Brain microvascular endothelial cell (primary cell): ENCODE data around the gene RBM15.

ENCODE experiments used
- DNase-seq: peaks from one replicate; pipeline ENCODE4 v3.0.0-alpha.2; 2020
- H3K27ac ChIP-seq: fragments of 250-450 bp; sonication (Bioruptor Pico); 2 replicates; pipeline ENCODE4 v1.5.1; 2020; ENCODE audit warnings: mild to moderate bottlenecking, moderate library complexity
- H3K27me3 ChIP-seq: fragments of 250-450 bp; sonication (Bioruptor Pico); replicated peaks from 2 replicates; pipeline ENCODE4 v1.5.1; 2020; ENCODE audit warnings: mild to moderate bottlenecking
- H3K36me3 ChIP-seq: fragments of 250-450 bp; sonication (Bioruptor Pico); replicated peaks from 2 replicates; pipeline ENCODE4 v1.5.1; 2020; ENCODE audit warnings: mild to moderate bottlenecking
- H3K4me3 ChIP-seq: 2 replicates; pipeline ENCODE4 v1.5.1; 2011; ENCODE audit warnings: low read depth, mild to moderate bottlenecking, control low read depth, low read length, moderate library complexity
- in situ Hi-C: cut with HindIII; loops from 2 replicates; pipeline ENCODE4 v1.10.0; 2017; ENCODE audit warnings: low sequenced_read_pairs, low pct_ligation_motif_present
- TF ChIP-seq, protein P1 (sequence below): IDR thresholded peaks from 2 replicates; pipeline ENCODE4 v1.5.1; 2011; ENCODE audit warnings: low read depth, mild to moderate bottlenecking, moderate library complexity, low read length, control low read depth, inconsistent platforms; ENCODE audit errors: missing control alignments

Gene RBM15

DNA sequence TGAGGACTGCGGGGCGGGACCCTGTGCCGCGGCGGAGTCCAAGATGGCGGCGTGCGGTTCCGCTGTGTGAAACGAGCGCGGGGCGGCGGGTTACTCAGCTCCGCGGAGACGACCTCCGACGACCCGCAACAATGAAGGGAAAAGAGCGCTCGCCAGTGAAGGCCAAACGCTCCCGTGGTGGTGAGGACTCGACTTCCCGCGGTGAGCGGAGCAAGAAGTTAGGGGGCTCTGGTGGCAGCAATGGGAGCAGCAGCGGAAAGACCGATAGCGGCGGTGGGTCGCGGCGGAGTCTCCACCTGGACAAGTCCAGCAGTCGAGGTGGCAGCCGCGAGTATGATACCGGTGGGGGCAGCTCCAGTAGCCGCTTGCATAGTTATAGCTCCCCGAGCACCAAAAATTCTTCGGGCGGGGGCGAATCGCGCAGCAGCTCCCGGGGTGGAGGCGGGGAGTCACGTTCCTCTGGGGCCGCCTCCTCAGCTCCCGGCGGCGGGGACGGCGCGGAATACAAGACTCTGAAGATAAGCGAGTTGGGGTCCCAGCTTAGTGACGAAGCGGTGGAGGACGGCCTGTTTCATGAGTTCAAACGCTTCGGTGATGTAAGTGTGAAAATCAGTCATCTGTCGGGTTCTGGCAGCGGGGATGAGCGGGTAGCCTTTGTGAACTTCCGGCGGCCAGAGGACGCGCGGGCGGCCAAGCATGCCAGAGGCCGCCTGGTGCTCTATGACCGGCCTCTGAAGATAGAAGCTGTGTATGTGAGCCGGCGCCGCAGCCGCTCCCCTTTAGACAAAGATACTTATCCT is 430 bp downstream of the RBM15 start:
- H3K27ac ChIP-seq = peak overlapping the region; percentile 84
- no peaks in the 10 kb centered on the region for H3K27me3 ChIP-seq
- H3K36me3 ChIP-seq = peaks cover 16% of the 10 kb centered on the region
- in situ Hi-C loops = no loop called here
- TF ChIP-seq, protein P1, sequence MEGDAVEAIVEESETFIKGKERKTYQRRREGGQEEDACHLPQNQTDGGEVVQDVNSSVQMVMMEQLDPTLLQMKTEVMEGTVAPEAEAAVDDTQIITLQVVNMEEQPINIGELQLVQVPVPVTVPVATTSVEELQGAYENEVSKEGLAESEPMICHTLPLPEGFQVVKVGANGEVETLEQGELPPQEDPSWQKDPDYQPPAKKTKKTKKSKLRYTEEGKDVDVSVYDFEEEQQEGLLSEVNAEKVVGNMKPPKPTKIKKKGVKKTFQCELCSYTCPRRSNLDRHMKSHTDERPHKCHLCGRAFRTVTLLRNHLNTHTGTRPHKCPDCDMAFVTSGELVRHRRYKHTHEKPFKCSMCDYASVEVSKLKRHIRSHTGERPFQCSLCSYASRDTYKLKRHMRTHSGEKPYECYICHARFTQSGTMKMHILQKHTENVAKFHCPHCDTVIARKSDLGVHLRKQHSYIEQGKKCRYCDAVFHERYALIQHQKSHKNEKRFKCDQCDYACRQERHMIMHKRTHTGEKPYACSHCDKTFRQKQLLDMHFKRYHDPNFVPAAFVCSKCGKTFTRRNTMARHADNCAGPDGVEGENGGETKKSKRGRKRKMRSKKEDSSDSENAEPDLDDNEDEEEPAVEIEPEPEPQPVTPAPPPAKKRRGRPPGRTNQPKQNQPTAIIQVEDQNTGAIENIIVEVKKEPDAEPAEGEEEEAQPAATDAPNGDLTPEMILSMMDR = peak; percentile 77
- peak; percentile 40 for DNase-seq
- peak overlapping the region; percentile 98 for H3K4me3 ChIP-seq

DNA sequence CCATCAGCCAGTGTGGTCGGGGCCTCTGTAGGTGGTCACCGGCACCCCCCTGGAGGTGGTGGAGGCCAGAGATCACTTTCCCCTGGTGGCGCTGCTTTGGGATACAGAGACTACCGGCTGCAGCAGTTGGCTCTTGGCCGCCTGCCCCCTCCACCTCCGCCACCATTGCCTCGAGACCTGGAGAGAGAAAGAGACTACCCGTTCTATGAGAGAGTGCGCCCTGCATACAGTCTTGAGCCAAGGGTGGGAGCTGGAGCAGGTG is 961 bp downstream of the RBM15 start:
- DNase-seq = no peak
- Histone ChIP-seq H3K27ac (peak overlapping the region; percentile 84), H3K36me3 (peaks cover 16% of the 10 kb centered on the region), H3K4me3 (peak overlapping the region; percentile 98), H3K27me3 (no peaks in the 10 kb centered on the region)
- TF ChIP-seq, protein P1 = no peak
- in situ Hi-C loops = no loop called here

DNA sequence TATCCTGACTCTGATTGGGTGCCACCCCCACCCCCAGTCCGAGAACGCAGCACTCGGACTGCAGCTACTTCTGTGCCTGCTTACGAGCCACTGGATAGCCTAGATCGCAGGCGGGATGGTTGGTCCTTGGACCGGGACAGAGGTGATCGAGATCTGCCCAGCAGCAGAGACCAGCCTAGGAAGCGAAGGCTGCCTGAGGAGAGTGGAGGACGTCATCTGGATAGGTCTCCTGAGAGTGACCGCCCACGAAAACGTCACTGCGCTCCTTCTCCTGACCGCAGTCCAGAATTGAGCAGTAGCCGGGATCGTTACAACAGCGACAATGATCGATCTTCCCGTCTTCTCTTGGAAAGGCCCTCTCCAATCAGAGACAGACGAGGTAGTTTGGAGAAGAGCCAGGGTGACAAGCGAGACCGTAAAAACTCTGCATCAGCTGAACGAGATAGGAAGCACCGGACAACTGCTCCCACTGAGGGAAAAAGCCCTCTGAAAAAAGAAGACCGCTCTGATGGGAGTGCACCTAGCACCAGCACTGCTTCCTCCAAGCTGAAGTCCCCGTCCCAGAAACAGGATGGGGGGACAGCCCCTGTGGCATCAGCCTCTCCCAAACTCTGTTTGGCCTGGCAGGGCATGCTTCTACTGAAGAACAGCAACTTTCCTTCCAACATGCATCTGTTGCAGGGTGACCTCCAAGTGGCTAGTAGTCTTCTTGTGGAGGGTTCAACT is 2.1 kb downstream of the RBM15 start:
- DNase-seq = no peak
- H3K27ac ChIP-seq = no peak overlapping the region
- H3K27me3 ChIP-seq = no peaks in the 10 kb centered on the region
- TF ChIP-seq, protein P1 = no peak
- peak overlapping the region; percentile 37 for H3K4me3 ChIP-seq
- in situ Hi-C loops = no loop called here
- H3K36me3 ChIP-seq = peaks cover 17% of the 10 kb centered on the region

- TF ChIP-seq, protein P1 = no peak
- no peak overlapping the region for H3K27ac ChIP-seq
- peak overlapping the region; percentile 37 for H3K4me3 ChIP-seq
- in situ Hi-C loops = no loop called here
- H3K27me3 ChIP-seq = no peaks in the 10 kb centered on the region
- peaks cover 21% of the 10 kb centered on the region for H3K36me3 ChIP-seq
- DNase-seq = no peak
Observed at GRCh38 chr1:110341872-110342331, 2.7 kb downstream of the RBM15 start.

DNA sequence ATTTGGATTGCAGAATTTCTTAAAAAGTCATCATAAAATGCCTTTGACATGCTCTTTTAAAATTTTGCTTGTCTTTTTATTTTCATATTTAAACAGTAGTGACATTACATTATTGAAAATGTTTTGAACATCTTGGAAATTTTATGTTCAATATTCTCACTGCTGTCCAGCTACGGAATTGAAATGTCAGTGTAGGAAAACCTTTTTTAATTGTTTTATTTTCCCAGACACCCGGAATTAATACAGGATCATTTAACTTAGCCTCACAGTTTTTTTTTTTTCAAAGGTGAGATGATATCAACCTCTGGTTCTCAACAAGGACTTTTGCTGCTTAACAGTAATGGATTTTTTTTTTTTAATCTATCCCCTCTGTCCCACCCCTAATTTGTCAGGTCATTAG is 4.1 kb downstream of the RBM15 start:
- in situ Hi-C loops = no loop called here
- Histone ChIP-seq H3K27ac (no peak overlapping the region), H3K36me3 (peaks cover 28% of the 10 kb centered on the region), H3K27me3 (no peaks in the 10 kb centered on the region), H3K4me3 (no peak overlapping the region)
- TF ChIP-seq, protein P1 = no peak
- no peak for DNase-seq

- Histone ChIP-seq H3K27ac (no peak overlapping the region), H3K4me3 (no peak overlapping the region), H3K36me3 (peaks cover 28% of the 10 kb centered on the region), H3K27me3 (no peaks in the 10 kb centered on the region)
- DNase-seq = no peak
- TF ChIP-seq, protein P1 = no peak
- in situ Hi-C loops = no loop called here
Observed at GRCh38 chr1:110344152-110344551, 5.0 kb downstream of the RBM15 start.
